HUES64 (cell line): ENCODE data around the gene RAD23B.

Experiments used
- H3K27ac ChIP-seq: 2 replicates; pipeline ENCODE4 v1.7.0; 2013; ENCODE audit warnings: low read depth, low read length, inconsistent platforms
- H3K27me3 ChIP-seq: 2 replicates; pipeline ENCODE4 v1.6.1; 2013; ENCODE audit warnings: mild to moderate bottlenecking, low read length; ENCODE audit not compliant: insufficient read depth
- H3K36me3 ChIP-seq: 2 replicates; pipeline ENCODE4 v1.6.1; 2013; ENCODE audit warnings: mild to moderate bottlenecking, low read length; ENCODE audit not compliant: insufficient read depth
- H3K4me1 ChIP-seq: 2 replicates; pipeline ENCODE4 v1.6.1; 2013; ENCODE audit warnings: mild to moderate bottlenecking, low read length, moderate library complexity; ENCODE audit not compliant: insufficient read depth
- H3K4me3 ChIP-seq: 2 replicates; pipeline ENCODE4 v1.5.1; 2013; ENCODE audit warnings: mild to moderate bottlenecking, low read length, moderate library complexity
- H3K9ac ChIP-seq: 2 replicates; pipeline ENCODE4 v1.6.1; 2013; ENCODE audit warnings: mild to moderate bottlenecking, low read depth, low read length
- H3K9me3 ChIP-seq: 2 replicates; pipeline ENCODE4 v1.6.1; 2013; ENCODE audit warnings: low read depth, low read length; ENCODE audit not compliant: insufficient read depth
- WGBS: fragments of 150-250, 120-280 bp; methylation state at CpG from one replicate; pipeline ENCODE4 v1.1.7; 2013; ENCODE audit warnings: missing lambda C conversion rate; 5-methylcytosine and 5-hydroxymethylcytosine counted together

RAD23B gene

DNA sequence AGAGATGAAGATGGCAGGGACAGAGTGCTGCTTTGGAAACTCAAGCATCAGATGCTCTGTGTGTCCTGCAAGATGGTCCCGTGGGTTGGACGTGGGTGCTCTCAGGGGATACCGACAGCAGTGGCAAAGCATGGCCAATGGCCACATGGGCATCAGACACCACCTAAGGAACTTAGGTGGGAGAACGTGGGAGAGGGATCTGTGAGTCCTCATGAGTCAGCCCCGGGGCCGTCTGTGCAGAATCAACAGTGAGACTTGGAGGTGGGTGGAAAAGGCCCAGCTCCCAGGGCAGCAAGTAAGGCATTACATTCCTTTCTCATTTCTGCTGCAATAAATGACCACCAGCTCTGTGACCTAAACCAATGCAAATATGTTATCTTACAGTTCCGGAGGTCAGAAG lies 77.0 kb downstream of the RAD23B start:
- H3K27ac ChIP-seq, result no peak overlapping the region
- 81% methylated on average over 7 of the region's 7 CpGs for WGBS
- no peak overlapping the region for H3K4me3 ChIP-seq
- H3K36me3 ChIP-seq, result no peaks in the 10 kb centered on the region
- no peak overlapping the region for H3K9ac ChIP-seq
- no peaks in the 10 kb centered on the region for H3K27me3 ChIP-seq
- no peaks in the 10 kb centered on the region for H3K9me3 ChIP-seq
- H3K4me1 ChIP-seq, result peaks cover 6% of the 10 kb centered on the region

DNA sequence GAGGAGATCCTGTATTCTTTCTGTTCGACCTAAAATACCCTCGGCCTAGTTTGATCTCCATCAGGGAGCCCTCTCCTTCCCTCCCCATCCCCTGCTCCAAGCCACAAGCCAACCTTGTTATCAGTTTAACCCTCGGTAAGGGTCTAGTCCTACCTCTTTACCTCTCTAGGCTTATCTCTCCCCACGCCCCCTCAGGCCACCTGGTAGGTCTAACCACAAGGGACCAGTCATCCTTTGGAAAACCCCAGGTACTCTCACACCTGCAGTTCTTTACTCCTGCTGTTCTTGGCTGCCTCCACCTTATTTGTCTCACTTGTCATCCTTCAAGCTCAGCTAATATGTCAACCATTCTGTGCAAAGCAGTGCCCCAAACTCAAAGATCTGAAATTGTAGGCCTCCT lies 78.7 kb downstream of the RAD23B start:
- H3K36me3 ChIP-seq, result no peaks in the 10 kb centered on the region
- H3K9me3 ChIP-seq, result no peaks in the 10 kb centered on the region
- H3K9ac ChIP-seq, result no peak overlapping the region
- 82% methylated on average over 4 of the region's 4 CpGs for WGBS
- H3K4me1 ChIP-seq, result peaks cover 6% of the 10 kb centered on the region
- no peak overlapping the region for H3K27ac ChIP-seq
- no peak overlapping the region for H3K4me3 ChIP-seq
- no peaks in the 10 kb centered on the region for H3K27me3 ChIP-seq

DNA sequence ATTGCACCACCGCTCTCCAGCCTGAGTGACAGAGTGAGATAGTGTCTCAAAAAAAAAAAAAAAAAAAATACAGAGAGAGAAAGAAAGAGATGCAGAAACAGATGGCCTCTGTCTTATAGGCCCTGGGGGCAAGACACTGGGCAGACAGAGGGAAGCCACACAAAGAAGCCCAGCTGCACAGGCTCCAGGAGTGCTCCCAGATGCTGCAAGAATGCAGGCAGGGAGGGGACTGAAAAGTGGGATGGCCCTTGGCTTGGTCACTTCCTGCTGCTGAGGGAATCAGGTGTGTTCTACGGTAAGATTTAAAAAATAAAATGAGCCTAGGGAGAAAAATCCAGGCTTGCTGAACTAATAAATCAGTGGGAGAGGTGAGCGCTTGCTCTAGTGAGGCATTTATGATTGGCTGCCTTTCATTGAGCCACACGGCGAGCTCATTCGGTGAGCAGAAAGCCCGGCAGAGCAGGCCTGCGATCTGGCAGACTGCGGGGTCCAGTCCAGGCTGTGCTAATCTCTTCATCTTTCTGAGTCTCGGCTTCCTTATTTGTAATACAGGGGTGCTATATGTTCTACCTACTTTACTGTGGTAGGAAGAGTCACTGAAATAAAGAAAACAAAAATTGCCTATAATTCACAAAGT lies 80.6 kb downstream of the RAD23B start:
- H3K36me3 ChIP-seq, result no peaks in the 10 kb centered on the region
- 89% methylated on average over 10 of the region's 10 CpGs for WGBS
- H3K27me3 ChIP-seq, result no peaks in the 10 kb centered on the region
- no peaks in the 10 kb centered on the region for H3K9me3 ChIP-seq
- H3K9ac ChIP-seq, result peak overlapping the region; percentile 26; the same call in 1 of the 2 replicates
- peak overlapping the region; percentile 57; the same call in 1 of the 2 replicates for H3K27ac ChIP-seq
- no peak overlapping the region for H3K4me3 ChIP-seq
- H3K4me1 ChIP-seq, result peaks cover 6% of the 10 kb centered on the region

DNA sequence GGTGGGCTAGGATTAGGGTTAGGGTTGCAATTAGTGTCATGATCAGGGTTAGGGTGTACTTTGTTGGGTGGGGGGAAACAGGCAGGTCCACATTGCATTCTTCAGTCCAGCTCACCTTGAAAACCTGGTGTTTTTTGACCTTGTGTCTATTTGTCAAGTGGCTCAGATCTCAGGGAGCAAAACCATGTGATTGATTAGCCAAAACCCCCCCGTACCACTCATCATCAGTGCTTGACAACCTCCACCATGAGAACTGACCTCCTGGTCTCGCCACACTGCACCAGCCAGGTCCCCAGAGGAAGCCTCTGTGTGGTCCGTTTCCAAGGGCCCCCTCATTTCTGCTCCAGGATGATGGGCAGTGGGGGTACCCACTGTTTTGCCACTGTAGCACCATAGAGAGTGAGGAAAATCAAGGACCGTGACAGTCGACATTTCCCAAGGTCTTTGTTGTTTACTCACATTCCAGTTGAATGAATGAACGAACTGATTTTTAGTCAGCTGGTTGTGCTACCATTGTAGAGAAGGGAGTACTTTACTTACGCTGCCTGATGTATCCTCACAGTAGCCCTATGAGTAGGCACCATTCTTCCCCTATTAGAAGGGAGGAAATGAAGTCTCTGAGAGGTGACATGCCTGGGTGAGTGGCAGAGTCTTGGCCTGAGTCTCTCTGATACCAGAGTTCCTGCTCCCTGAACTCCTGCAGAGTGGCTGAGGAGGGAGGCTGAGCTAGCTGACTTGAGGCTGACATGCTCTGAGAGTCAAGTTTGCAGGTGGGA lies 84.8 kb downstream of the RAD23B start:
- WGBS, result 87% methylated on average over 7 of the region's 7 CpGs
- H3K4me3 ChIP-seq, result no peak overlapping the region
- no peaks in the 10 kb centered on the region for H3K36me3 ChIP-seq
- H3K4me1 ChIP-seq, result peaks cover 6% of the 10 kb centered on the region
- H3K9ac ChIP-seq, result no peak overlapping the region
- no peaks in the 10 kb centered on the region for H3K9me3 ChIP-seq
- peak overlapping the region; percentile 37; the same call in 1 of the 2 replicates for H3K27ac ChIP-seq
- H3K27me3 ChIP-seq, result no peaks in the 10 kb centered on the region

DNA sequence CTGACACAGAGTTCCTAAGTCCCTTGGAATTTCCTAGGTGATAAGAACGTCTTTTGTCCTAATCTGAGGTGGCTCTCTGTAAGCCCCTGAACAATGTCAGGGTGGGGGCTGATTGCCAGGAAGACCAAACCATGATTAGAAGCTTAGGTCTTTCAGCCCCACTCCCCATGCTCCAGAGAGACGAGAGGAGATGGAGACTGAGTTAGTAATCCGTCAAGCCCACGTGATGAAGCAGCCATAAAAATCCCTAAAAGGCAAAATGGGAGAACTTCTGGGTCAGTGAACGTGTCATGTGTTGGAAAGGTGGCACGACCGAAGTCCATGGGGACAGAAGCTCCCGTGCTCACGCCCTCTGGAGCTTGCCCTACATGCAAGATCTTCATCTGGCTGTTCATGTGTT lies 85.6 kb downstream of the RAD23B start:
- Histone ChIP-seq H3K27ac (no peak overlapping the region), H3K9me3 (no peaks in the 10 kb centered on the region), H3K36me3 (no peaks in the 10 kb centered on the region), H3K27me3 (no peaks in the 10 kb centered on the region), H3K9ac (no peak overlapping the region), H3K4me3 (no peak overlapping the region), H3K4me1 (peaks cover 3% of the 10 kb centered on the region)
- 88% methylated on average over 9 of the region's 9 CpGs for WGBS

DNA sequence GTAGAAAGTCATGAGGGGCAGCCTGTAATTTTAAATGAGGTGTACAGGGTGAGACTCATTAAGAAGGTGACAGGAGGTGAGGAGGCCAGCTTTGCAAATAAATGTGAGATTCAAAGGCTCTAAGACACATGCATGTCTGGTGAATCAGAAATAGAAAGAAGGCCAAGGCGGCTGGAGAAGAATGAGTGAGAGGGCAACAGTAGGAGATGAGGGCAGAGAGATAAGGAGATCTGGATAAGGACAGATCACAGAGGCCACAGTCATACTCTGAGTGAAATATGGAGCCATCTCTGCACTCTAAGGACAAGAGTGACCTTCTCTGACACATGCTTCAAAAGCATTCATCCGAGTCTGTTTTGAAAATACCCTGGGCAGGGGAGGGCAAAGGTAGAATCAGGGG lies 90.7 kb downstream of the RAD23B start:
- Histone ChIP-seq H3K27ac (no peak overlapping the region), H3K9ac (no peak overlapping the region), H3K4me3 (no peak overlapping the region), H3K4me1 (no peaks in the 10 kb centered on the region), H3K9me3 (no peaks in the 10 kb centered on the region), H3K27me3 (no peaks in the 10 kb centered on the region), H3K36me3 (no peaks in the 10 kb centered on the region)
- 83% methylated on average over 2 of the region's 2 CpGs for WGBS

DNA sequence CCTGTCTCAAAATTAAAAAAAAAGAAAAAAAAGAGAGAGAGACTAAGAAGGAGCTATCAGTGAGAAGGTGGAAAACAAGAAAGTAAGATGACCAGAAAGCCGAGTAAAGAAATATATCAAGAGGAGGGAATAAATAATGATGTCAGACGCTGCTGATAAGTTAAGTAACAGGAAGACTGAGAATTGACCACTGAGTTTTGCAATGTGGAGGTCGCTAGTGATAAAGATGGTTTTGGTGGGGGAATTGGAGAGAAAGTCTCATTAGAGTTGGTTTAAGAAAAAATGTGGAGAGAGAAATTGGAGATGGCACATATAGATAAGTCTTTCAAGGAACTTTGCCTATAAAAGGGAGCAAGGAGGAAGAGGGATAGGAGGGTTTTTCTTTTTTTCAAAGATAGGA lies 91.9 kb downstream of the RAD23B start:
- Histone ChIP-seq H3K4me1 (no peaks in the 10 kb centered on the region), H3K9me3 (no peaks in the 10 kb centered on the region), H3K27ac (no peak overlapping the region), H3K4me3 (no peak overlapping the region), H3K9ac (no peak overlapping the region), H3K27me3 (no peaks in the 10 kb centered on the region), H3K36me3 (no peaks in the 10 kb centered on the region)
- 90% methylated on average over 3 of the region's 3 CpGs for WGBS

DNA sequence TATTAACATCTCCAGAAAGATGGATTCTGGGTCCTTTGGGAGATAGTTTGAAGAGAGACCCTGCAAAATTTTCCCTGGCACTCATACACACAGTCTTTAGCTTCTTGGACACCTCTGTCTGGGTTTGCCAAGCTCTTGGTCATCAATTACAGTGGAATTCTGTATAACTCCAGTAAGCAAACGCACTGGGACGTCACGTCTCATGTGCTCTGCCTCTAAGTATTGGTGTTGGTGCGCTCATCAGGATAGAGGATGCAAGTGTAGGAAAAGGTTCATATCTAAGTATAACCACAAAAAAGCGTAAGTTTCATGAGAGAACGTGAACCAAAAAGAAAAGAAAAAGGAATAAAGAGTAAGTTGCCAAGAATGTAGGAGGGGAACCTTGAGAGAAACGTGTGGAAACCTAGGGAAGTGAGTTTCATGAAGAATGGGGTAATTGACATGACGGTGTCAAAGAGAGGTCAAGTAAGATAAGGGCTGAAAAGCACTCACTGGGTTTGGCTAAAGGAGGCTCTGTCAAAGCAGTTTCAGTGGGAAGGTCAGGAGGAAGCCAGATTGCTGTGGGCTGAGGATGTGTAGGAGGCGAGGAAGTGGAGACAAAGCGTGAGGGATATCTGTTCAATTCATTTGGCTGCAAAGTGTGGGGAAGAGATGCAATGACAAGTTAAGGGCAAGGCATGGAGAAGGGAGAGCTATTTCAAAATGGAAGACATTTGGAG lies 92.7 kb downstream of the RAD23B start:
- no peak overlapping the region for H3K9ac ChIP-seq

DNA sequence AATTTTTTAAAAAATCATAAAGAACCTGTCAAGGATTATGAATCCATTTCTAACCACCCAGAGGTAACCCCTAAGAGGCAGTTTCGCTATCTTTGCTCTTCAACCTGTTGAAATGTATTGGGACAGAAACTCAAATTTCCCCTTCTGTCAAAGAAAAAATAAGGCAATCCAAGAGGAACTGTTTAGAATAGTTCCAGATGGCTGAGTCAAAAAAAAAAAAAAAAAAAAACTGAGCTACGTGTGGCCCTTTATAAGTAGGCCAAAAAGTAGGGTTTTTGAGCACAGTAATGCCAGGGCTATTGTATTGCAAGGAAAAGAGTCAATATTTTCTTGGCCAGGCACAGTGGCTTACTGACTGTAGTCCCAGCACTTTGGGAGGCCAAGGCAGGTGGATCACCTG lies 94.9 kb downstream of the RAD23B start:
- Histone ChIP-seq H3K27ac (no peak overlapping the region), H3K4me3 (no peak overlapping the region), H3K9ac (no peak overlapping the region), H3K9me3 (no peaks in the 10 kb centered on the region), H3K4me1 (no peaks in the 10 kb centered on the region), H3K36me3 (no peaks in the 10 kb centered on the region), H3K27me3 (no peaks in the 10 kb centered on the region)
- 90% methylated on average over 2 of the region's 2 CpGs for WGBS

More for the DNA sequence above, 92.7 kb downstream of the RAD23B start:
- H3K36me3 ChIP-seq, result no peaks in the 10 kb centered on the region
- H3K27ac ChIP-seq, result no peak overlapping the region
- no peaks in the 10 kb centered on the region for H3K9me3 ChIP-seq
- H3K4me1 ChIP-seq, result no peaks in the 10 kb centered on the region
- 88% methylated on average over 10 of the region's 10 CpGs for WGBS
- no peak overlapping the region for H3K4me3 ChIP-seq
- H3K27me3 ChIP-seq, result no peaks in the 10 kb centered on the region
